Left lung (tissue), 10 donors: ENCODE results near the gene GSTM5. TPM values are rescaled to one million over a fixed set of nuclear protein-coding genes. Genes with fewer than 3 reads are reported as not detected.
"Not testable (repeated sequence)": the region's sequence is repeated elsewhere in the genome, so short reads cannot be mapped to it uniquely, and the experiment has no call there.

Experiments used
- ATAC-seq: fragments of 200-7000 bp; cut with Tn5 transposase; one replicate; pipeline ENCODE4 v1.9.1; 2020; ENCODE audit warnings: moderate library complexity
- DNase-seq, 4 donors: peaks; one replicate each; pipeline ENCODE4 v3.0.0-alpha.2; 2013 to 2020
- H3K27ac ChIP-seq, 2 donors: fragments of 200-600 bp; sonication (generic) in 1 of 2; one replicate each; pipeline versions ENCODE4 v1.5.0 to v1.8.0; 2020 to 2021
- H3K27me3 ChIP-seq, 2 donors: fragments of 200-600 bp; sonication (generic) in 1 of 2; one replicate each; pipeline versions ENCODE4 v1.5.0 to v1.8.0; 2020 to 2021
- H3K36me3 ChIP-seq, 2 donors: fragments of 200-600 bp; sonication (generic) in 1 of 2; one replicate each; pipeline versions ENCODE4 v1.5.0 to v1.8.0; 2020 to 2021
- H3K4me1 ChIP-seq, 2 donors: fragments of 200-600 bp; one replicate each; pipeline ENCODE4 v1.8.0; 2021
- H3K4me3 ChIP-seq, 2 donors: fragments of 200-600 bp; sonication (generic) in 1 of 2; one replicate each; pipeline versions ENCODE4 v1.5.0 to v1.8.0; 2020 to 2021; ENCODE audit warnings: mild to moderate bottlenecking in 1 of 2
- H3K9me3 ChIP-seq, 2 donors: fragments of 200-600 bp; sonication (generic) in 1 of 2; one replicate each; pipeline versions ENCODE4 v1.5.0 to v1.8.0; 2020 to 2021
- CTCF ChIP-seq, 2 donors: fragments of 200-600 bp; sonication (generic) in 1 of 2; IDR thresholded peaks; one replicate each; pipeline versions ENCODE4 v1.5.0 to v1.8.0; 2021; ENCODE audit warnings: antibody characterized with exemption in 2 of 2
- intact Hi-C, 2 donors: fragments of 100-400 bp; cut with DNase I; formaldehyde crosslinking; loops; one replicate each; pipeline versions ENCODE4 v1.11.2 to v1.14.2; 2022
- polyA plus RNA-seq, 6 donors: library from polyadenylated mRNA; unstranded; fragments of 120-200 nt; gene quantifications; one replicate each; pipeline ENCODE4 v1.2.1, GENCODE V29; 2013; ENCODE audit not compliant: insufficient read length in 6 of 6
- total RNA-seq, 2 donors: library from RNA; stranded (reverse); fragmentation: NEBNext Ultra II Directional; extraction: Animal tissue kit (Norgen Biotek cat#: 25700); gene quantifications; one replicate each; pipeline ENCODE4 v1.2.1, GENCODE V29; 2021
- donor health status: DM: no; HTN: yes; CAD: no.
- donor health status: DM: no; HTN: no; CAD: no.

The GSTM5 gene
- total and polyA plus RNA-seq, 8 donors: 8.4 to 91.2 (median 60.1) TPM

DNA sequence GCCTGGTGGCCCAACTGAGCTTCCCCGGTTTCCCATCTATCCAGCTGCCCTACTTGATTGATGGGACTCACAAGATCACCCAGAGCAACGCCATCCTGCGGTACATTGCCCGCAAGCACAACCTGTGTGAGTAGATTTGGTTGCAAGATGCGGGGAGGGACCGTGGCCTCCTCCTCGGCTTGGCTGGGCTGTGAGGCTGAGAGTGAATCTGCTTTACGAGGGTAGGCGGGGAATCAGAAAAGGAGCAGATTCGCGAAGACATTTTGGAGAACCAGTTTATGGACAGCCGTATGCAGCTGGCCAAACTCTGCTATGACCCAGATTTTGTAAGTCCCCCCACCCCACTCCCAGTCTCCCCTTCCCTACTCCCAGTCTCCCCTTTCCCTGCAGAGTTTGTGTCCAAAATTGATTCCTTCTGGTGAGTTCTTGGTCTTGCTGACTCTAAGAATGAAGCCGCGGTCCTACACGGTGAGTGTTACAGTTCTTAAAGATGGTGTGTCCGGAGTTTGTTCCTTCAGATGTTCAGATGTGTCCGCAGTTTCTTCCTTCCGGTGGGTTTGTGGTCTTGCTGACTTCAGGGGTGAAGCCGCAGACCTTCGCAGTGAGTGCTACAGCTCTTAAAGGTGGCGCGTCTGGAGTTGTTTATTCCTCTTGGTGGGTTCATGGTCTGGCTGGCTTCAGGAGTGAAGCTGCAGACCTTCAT is 42.7 kb upstream of the GSTM5 start:
- no peak for TF ChIP-seq CTCF (IDR thresholded peaks at IDR 0.05)
- H3K27ac ChIP-seq: no peak overlapping the region
- no peaks in the 10 kb centered on the region for H3K27me3 ChIP-seq
- H3K36me3 ChIP-seq: peaks cover 0 to 4% of the 10 kb centered on the region in 2 donors
- H3K4me1 ChIP-seq: peaks cover 0 to 15% of the 10 kb centered on the region in 2 donors
- no peak for ATAC-seq
- intact Hi-C loops: no loop called here
- H3K9me3 ChIP-seq: no peaks in the 10 kb centered on the region
- DNase-seq: no peak
- no peak overlapping the region for H3K4me3 ChIP-seq

DNA sequence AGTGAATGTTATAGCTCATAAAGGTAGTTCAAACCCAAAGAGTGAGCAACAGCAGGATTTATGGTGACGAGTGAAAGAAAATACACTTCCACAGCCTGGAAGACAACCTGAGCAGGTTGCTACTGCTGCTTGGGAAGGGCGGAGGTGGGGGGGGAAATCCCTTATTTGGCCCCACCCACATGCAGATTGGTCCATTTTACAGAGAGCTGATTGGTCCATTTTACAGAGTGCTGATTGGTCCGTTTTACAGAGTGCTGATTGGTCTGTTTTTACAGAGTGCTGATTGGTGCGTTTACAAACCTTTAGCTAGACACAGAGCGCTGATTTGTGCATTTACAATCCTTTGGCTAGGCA is 42.1 kb upstream of the GSTM5 start:
- peaks cover 0 to 15% of the 10 kb centered on the region in 2 donors for H3K4me1 ChIP-seq
- not testable (repeated sequence) for H3K4me3 ChIP-seq, H3K27me3 ChIP-seq, H3K27ac ChIP-seq, DNase-seq, ATAC-seq, H3K36me3 ChIP-seq, H3K9me3 ChIP-seq
- intact Hi-C loops: loop anchor here in 1 of 2 donors (5.0 kb wide), 1 partner anchor 47 kb away; no protein-coding TSS in a partner anchor

DNA sequence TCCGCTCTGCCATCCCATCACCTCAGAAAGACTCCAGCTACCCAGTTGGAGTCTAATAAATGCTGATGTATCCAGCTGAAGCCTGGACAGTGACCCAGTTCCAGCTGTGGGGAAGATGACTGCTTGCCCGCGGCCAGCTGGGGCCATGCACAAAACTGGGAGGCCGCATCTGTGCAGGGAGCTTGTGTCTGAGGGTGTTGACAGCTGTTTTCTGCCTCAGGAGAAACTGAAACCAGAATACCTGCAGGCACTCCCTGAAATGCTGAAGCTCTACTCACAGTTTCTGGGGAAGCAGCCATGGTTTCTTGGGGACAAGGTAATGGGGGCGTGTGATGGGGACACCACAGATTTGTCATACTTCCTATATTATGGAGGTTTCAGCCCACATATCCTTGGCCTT is 41.0 kb upstream of the GSTM5 start:
- peaks cover 0 to 4% of the 10 kb centered on the region in 2 donors for H3K36me3 ChIP-seq
- ATAC-seq: no peak
- no peak for TF ChIP-seq CTCF (IDR thresholded peaks at IDR 0.05)
- no peaks in the 10 kb centered on the region for H3K27me3 ChIP-seq
- no peak for DNase-seq
- no peak overlapping the region for H3K27ac ChIP-seq
- no peak overlapping the region for H3K4me3 ChIP-seq
- intact Hi-C loops: loop anchor here in 1 of 2 donors (5.0 kb wide), 1 partner anchor 46 kb away; no protein-coding TSS in a partner anchor
- peaks cover 0 to 15% of the 10 kb centered on the region in 2 donors for H3K4me1 ChIP-seq
- no peaks in the 10 kb centered on the region for H3K9me3 ChIP-seq

- not testable (repeated sequence) for H3K36me3 ChIP-seq, H3K4me1 ChIP-seq, ATAC-seq, H3K27me3 ChIP-seq, H3K9me3 ChIP-seq, H3K27ac ChIP-seq, H3K4me3 ChIP-seq, DNase-seq
- intact Hi-C loops: loop anchor here in 1 of 2 donors (5.0 kb wide), 1 partner anchor 43 kb away; no protein-coding TSS in a partner anchor
These were observed 38.2 kb upstream of the GSTM5 start for GRCh38 chr1:109673861-109674260.

GRCh38 chr1:109676683-109677381 is 35.2 kb upstream of the GSTM5 start:
- DNase-seq, H3K27ac ChIP-seq, H3K9me3 ChIP-seq, intact Hi-C loops, H3K27me3 ChIP-seq, ATAC-seq, H3K36me3 ChIP-seq, H3K4me1 ChIP-seq, H3K4me3 ChIP-seq: not testable (repeated sequence)

GRCh38 chr1:109677459-109677858 is 34.6 kb upstream of the GSTM5 start:
- Histone ChIP-seq H3K36me3 (peaks cover 0 to 4% of the 10 kb centered on the region in 2 donors), H3K4me3 (no peak overlapping the region), H3K4me1 (no peaks in the 10 kb centered on the region), H3K27ac (no peak overlapping the region), H3K27me3 (no peaks in the 10 kb centered on the region), H3K9me3 (no peaks in the 10 kb centered on the region)
- intact Hi-C loops: no loop called here
- ATAC-seq: no peak
- DNase-seq: no peak
- TF ChIP-seq CTCF (IDR thresholded peaks at IDR 0.05): no peak

- H3K27me3 ChIP-seq, H3K9me3 ChIP-seq, H3K36me3 ChIP-seq, DNase-seq, H3K4me1 ChIP-seq, intact Hi-C loops, H3K4me3 ChIP-seq, H3K27ac ChIP-seq, ATAC-seq: not testable (repeated sequence)
These were observed 33.4 kb upstream of the GSTM5 start for GRCh38 chr1:109678637-109679036.

DNA sequence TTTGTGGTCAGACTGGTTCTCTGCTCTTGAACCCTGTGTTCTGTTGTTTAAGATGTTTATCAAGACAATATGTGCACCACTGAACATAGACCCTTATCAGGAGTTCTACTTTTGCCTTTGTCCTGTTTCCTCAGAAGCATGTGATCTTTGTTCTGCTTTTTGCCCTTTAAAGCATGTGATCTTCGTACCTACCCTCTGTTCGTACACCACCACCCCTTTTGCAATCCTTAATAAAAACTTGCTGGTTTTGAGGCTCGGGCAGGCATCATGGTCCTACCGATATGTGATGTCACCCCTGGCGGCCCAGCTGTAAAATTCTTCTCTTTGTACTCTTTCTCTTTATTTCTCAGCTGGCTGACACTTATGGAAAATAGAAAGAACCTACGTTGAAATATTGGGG is 27.3 kb upstream of the GSTM5 start:
- intact Hi-C loops, H3K27ac ChIP-seq, H3K9me3 ChIP-seq, H3K36me3 ChIP-seq, H3K4me1 ChIP-seq, ATAC-seq, H3K4me3 ChIP-seq, H3K27me3 ChIP-seq, DNase-seq: not testable (repeated sequence)

- H3K4me3 ChIP-seq, intact Hi-C loops, H3K4me1 ChIP-seq, DNase-seq, H3K9me3 ChIP-seq, H3K27ac ChIP-seq, ATAC-seq, H3K36me3 ChIP-seq, H3K27me3 ChIP-seq: not testable (repeated sequence)
These were observed 26.7 kb upstream of the GSTM5 start for GRCh38 chr1:109685399-109685798.

DNA sequence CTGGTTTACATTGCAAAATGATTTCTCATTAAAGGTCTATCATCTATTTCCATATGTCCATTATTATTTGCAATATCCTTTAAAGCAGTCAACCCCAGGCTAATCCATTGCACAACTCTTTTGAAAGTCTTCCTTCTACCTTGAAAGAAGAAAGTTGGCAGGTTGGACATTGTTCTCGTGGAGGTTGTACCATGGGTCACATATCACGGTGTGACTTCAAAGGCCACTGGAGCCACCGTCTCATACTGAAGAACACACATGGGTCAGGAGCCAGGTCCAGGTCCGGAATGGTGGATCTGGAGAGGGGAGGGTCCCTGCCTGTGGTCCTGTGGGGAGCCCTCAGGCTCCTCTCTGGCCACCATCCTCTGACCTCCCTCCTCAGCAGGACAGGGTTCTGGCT is 26.2 kb upstream of the GSTM5 start:
- H3K4me1 ChIP-seq, H3K9me3 ChIP-seq, H3K27ac ChIP-seq, H3K4me3 ChIP-seq, H3K36me3 ChIP-seq, DNase-seq, H3K27me3 ChIP-seq, intact Hi-C loops, ATAC-seq: not testable (repeated sequence)
